GM19468 (cell line): ENCODE measurements around the gene NPEPPS.
"Not testable (repeated sequence)": the region's sequence is repeated elsewhere in the genome, so short reads cannot be mapped to it uniquely, and the experiment has no call there.

ENCODE experiments used
- ATAC-seq: cut with Tn5 transposase; IDR thresholded peaks from one replicate; pipeline ENCODE4 v1.9.1; 2021; ENCODE audit warnings: mild to moderate bottlenecking, moderate library complexity, moderate number of reproducible peaks; ENCODE audit not compliant: unreplicated experiment; ENCODE audit errors: extremely low read depth

The NPEPPS gene

DNA sequence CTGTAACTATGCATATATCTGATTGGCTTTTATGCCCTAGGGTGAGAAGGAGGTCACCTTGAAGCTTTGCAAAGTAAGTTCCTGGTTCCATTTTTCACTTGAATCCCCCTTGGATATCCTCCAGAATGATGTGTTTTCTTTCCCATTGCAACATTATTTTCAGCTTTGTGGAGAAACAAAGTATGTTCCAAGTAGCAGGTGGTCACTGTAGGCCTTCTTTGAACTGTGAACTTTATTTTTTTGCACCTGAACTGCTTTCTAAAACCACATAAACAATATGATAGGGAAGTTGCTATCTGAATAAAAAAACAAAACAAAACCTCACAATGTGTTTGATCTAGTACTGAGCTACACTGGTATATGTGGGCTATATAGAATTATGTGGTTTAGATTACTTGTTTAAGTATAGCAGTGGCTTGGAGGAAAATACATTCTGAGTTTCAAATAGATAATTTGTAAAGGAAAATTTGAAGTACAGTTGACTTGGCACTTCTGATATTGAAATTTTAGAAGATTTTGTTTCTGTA, 29.7 kb downstream of the NPEPPS start:
- ATAC-seq, result not testable (repeated sequence)

DNA sequence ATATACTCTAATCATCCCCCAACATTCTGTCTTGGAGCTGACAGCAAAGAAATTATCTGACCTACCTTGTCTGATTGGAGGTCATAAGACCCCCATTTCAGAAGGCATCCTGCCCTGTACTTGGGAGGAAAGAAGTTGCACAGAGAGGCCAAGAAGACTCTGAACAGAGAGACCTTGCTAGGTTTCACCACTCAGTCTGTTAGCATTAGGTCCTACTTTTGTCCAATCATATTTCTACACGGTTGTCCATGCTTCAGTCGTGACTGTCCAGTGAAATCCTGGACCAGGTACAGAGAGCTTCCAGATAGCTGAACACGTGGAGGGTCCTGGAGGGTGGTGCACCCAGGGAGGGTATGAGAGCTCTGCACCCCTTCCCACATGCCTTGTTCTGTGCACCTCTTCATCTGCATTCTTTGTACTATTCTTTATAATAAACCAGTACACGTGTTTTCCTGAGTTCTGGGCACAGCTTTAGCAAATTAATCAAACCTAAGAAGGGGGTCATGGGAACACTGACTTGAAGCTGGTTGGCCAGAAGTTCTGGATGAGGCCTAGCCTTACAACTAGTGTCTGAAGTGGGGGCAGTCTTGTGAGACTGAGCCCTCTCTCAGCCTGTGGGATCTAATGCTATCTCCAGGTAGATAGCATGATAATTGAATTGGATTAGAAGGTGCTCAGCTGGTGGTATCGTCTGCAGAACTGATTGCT, 30.9 kb downstream of the NPEPPS start:
- not testable (repeated sequence) for ATAC-seq

DNA sequence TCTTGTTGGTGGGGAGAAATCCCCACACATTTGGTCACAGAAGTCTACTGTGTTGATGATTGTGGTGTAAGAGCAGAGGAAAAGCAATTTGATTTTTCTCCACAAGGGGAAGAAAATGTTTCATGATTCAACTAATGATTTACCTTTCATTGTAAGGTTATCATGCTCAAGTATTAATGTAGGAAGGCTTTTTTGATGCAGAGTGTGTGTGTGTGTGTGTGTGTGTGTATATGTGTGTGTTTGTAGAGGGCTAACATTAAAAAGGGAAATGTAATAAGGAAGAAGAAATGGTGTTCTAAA, 31.4 kb downstream of the NPEPPS start:
- not testable (repeated sequence) for ATAC-seq

GRCh38 chr17:47567261-47567660, 36.4 kb downstream of the NPEPPS start:
- ATAC-seq, result not testable (repeated sequence)

- not testable (repeated sequence) for ATAC-seq
Observed at GRCh38 chr17:47572561-47572960, 41.7 kb downstream of the NPEPPS start.

DNA sequence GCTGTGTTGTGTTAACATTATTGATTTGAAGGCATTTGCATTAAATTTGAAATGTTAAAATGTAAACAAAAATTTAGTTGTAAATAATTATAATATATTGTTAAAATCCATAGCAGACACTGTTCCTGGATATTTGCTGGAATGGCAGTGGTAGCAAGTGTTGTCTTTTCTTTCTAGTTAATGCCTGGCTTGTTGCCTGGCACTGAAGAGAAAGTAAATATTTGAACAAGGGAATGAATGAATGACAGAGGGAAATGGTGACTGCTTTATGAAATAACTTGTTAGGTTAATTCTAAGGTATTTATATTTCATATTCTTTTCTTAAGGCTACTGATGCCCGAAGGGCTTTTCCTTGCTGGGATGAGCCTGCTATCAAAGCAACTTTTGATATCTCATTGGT, 51.5 kb downstream of the NPEPPS start:
- not testable (repeated sequence) for ATAC-seq

DNA sequence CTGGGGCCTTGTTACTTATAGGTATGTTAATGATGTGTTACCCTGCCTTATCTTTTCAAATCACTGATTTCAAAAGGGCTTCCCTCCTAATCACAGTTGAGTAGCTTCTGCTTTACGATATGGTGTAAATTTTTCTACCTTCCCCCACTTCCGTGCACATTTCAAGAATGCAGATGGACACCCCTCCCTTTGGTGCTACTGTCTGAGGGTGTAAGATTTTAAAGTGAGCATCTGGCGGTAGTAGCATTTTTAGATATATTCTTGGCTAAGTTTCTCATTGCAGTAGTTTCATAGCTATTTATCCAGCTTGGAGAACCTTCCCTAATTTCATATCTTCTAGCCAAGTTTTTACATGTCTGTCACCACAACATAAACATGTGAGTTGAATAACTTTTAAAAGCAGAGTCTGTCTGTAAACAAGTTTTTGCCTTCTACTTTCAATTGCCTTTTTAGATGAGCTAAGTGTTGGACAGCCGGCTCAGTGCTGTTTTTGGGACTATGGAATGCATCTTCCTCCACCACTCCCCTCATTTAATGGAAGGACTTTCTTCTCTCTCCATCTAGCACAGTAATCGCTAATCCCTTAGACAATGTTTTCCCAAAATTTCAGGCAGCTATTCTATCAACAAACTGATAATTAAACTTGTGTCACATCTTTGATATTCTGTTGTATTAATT, 55.6 kb downstream of the NPEPPS start:
- ATAC-seq, result not testable (repeated sequence)

GRCh38 chr17:47593522-47593921, 62.6 kb downstream of the NPEPPS start:
- not testable (repeated sequence) for ATAC-seq

DNA sequence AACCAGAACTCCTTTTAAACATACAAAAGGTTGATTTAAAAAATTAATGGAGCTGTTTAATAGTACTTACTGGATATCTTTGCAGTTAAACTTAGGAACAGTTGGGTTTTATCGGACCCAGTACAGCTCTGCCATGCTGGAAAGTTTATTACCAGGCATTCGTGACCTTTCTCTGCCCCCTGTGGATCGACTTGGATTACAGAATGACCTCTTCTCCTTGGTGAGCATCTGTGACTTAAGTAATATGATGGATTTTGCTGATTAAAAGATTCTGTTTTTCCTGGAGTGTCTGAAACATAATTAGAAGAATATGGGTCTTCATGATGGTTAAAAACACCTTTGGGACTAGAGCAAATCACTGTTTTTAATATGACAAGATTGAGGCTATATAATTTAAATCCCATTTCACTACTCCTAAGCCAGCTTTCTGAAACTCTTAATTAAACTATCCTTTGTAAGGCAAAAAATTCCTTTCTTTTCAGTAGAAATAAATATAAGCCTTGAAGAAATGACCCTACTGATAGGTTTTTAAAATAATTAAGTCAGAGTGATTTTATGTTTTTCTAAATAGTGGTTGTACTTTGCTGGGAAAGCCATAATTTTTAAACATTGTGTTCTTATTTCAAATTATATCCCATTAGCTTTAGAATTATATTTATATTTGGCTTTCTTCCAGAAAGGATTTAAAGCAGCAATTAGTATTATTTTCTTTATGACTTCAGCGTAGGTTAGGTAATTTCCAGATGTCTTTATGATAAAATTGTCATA, 73.1 kb downstream of the NPEPPS start:
- ATAC-seq, result no peak

GRCh38 chr17:47604598-47604927, 73.7 kb downstream of the NPEPPS start:
- no peak for ATAC-seq

- no peak for ATAC-seq
Observed at GRCh38 chr17:47605011-47605410, 74.1 kb downstream of the NPEPPS start.

DNA sequence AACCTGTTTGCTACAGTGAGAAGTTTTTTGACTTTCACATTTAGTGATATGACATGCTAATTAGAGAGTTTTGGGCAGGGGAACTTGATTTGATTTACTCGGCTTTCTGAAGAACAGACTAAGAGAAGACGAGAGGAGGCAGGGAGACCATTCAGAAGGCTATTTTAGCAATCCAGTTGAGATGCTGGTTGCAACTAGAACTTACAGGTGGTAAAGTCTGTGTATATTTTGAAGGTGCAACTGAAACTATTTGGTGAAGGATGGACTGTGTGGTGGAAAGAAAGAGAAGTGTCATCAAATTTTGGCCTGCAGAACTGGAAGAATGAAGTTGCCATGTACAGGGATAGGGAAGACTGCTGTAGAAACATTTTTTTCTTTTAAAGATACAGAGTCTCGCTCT, 76.6 kb downstream of the NPEPPS start:
- ATAC-seq, result no peak

GRCh38 chr17:47611372-47612350, 80.8 kb downstream of the NPEPPS start:
- ATAC-seq, result no peak

- no peak for ATAC-seq
Observed at GRCh38 chr17:47615766-47616424, 85.0 kb downstream of the NPEPPS start.

GRCh38 chr17:47618410-47618809, 87.5 kb downstream of the NPEPPS start:
- ATAC-seq, result no peak

- no peak for ATAC-seq
Observed at GRCh38 chr17:47620503-47621245, 89.8 kb downstream of the NPEPPS start.

DNA sequence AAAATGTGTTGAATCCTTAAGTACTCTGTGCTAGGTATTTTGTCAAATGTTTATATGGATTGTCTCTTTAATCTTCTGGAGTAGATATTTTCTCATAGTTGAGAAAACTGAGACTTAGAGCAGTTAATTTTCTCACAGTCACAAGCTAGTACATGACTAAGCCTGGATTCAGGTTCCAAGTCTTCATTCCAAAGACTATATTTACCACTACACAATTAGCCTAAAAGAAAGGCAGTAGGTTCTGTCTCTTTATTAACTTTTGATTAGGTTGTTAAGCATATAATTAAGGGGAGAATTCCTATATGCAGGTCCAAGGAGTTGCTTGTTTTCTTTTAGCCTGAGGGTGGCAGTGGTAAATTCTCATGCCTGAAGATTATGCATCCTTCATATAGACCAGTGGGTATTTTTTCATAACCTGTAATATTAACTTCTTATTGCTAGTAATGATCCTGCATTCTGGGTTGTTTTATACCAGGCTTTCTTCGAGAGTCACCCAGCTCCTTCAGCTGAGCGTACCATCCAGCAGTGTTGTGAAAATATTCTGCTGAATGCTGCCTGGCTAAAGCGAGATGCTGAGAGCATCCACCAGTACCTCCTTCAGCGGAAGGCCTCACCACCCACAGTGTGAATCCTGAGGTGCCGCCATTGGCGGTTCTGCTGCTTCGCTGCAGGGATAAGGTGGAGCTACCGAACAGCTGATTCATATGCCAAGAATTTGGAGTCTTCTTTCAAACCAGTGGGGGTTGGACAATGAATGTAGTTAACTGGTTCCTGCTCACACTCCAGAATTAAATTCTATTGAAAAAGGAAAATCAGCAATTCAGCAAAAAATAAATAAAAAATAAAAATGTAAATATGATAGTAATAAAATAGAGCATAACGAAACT, 90.6 kb downstream of the NPEPPS start:
- ATAC-seq, result no peak

DNA sequence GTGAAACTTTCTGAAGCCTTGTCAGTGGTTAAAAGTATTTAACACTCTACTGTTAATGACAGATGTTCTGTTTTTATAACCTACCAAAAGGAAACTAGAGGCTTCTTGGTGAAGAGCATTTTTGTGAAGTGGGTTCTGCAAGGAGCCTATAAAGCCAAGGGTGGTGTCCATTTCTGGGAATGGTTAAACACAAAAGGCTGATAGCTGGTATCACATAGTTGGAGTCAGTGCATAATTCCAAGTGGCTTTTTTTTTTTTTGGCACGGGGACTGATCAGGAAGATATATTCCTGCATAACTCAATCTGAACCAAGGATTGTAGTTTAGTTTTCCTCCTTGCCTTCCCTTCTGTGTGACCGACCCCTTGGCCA, 91.3 kb downstream of the NPEPPS start:
- no peak for ATAC-seq
